ENCODE results near the gene SHBG. TPM values are rescaled to one million over a fixed set of nuclear protein-coding genes. Genes with fewer than 3 reads are reported as not detected.
A peak's percentile ranks its signal among the peaks of the same experiment; 100 is the strongest.

SHBG gene
- total and polyA plus RNA-seq, 10 of the 15 experiments (the other 5 are each of a cell fraction or from before 2014, with no cell fraction given): not detected

DNA sequence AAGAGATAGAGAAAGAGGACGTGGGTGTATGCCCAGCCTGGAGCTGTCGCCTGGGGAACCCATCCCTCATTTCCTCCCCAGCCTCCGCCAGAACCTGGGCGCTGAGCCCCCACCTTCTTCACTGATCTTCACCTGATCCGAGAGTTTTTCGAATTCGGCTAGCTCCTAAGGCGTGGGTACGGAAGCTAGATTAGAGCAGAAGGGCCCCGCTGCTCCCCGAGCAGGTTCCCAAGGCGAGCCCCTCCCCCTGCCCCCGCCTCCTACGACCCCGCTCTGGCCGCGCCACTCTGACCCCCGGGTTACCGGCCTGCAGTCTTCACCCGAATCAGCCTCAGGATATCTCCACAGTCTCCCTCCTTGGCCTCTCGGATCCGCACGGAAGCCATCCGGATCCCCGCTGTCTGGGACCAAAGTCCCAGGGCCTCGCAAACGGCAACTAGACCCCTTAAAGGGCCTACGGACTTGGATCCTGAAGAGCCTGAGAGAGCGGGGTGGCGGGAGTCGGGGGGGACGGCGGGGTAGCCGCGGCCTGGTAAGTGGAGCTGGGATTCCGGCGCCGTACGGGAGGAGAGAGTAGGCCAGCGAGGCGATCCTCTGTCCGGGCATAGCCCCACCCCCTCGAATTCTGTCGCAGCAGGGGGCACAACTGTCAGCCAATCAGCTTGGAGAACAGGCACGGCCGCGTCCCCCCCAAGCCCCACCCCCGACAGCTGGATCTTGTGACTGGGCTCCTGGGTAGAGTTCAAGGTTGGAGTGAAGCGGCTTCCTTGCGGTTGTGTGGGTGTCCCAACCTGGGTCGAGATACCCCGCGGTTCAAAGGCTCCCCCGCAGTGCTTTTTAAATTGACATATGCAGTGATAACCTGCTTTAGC lies 2.4 kb upstream of the SHBG start, which contains the start of gene SAT2 (continued):
- TF ChIP-seq, protein P1, sequence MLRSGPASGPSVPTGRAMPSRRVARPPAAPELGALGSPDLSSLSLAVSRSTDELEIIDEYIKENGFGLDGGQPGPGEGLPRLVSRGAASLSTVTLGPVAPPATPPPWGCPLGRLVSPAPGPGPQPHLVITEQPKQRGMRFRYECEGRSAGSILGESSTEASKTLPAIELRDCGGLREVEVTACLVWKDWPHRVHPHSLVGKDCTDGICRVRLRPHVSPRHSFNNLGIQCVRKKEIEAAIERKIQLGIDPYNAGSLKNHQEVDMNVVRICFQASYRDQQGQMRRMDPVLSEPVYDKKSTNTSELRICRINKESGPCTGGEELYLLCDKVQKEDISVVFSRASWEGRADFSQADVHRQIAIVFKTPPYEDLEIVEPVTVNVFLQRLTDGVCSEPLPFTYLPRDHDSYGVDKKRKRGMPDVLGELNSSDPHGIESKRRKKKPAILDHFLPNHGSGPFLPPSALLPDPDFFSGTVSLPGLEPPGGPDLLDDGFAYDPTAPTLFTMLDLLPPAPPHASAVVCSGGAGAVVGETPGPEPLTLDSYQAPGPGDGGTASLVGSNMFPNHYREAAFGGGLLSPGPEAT (IDR thresholded peaks at IDR 0.05; ENCODE audit: low read depth): peak; percentile 21; the same call in 1 of the 2 replicates
- TF ChIP-seq IKZF1 (conservative IDR thresholded peaks at IDR 0.05) (peak; percentile 50), NR2F1 (conservative IDR thresholded peaks at IDR 0.05) (peak; percentile 52), TCF7 (IDR thresholded peaks at IDR 0.05; ENCODE audit: borderline replicate concordance) (no peak), LARP7 (IDR thresholded peaks at IDR 0.05) (no peak), BHLHE40 (IDR thresholded peaks at IDR 0.05; ENCODE audit: borderline replicate concordance in 1 of 2, low read depth in 2 of 2, low read length in 1 of 2) (peak; percentile 61 to 67; a peak in 3 of 4 replicates), NFXL1 (IDR thresholded peaks at IDR 0.05; ENCODE audit: borderline replicate concordance) (no peak), JUND (IDR thresholded peaks at IDR 0.05; ENCODE audit: low read depth, low read length) (no peak), SUZ12 (IDR thresholded peaks at IDR 0.05; ENCODE audit: unreplicated experiment) (no peak), ZNF592 (IDR thresholded peaks at IDR 0.05) (no peak), NBN (IDR thresholded peaks at IDR 0.05) (no peak), POLR2AphosphoS2 (IDR thresholded peaks at IDR 0.05; ENCODE audit: low read depth, low read length) (no peak), MEF2A (IDR thresholded peaks at IDR 0.05; ENCODE audit: insufficient read depth, low read depth, low read length) (no peak), IKZF2 (IDR thresholded peaks at IDR 0.05) (peak; percentile 34 to 41; a peak in 3 of 4 replicates), PAX5 (IDR thresholded peaks at IDR 0.05; ENCODE audit: borderline replicate concordance, low read depth, low read length) (0 out of 2 replicates have a peak, but pooled peaks have one; percentile 31)
- TF ChIP-seq, protein P2, sequence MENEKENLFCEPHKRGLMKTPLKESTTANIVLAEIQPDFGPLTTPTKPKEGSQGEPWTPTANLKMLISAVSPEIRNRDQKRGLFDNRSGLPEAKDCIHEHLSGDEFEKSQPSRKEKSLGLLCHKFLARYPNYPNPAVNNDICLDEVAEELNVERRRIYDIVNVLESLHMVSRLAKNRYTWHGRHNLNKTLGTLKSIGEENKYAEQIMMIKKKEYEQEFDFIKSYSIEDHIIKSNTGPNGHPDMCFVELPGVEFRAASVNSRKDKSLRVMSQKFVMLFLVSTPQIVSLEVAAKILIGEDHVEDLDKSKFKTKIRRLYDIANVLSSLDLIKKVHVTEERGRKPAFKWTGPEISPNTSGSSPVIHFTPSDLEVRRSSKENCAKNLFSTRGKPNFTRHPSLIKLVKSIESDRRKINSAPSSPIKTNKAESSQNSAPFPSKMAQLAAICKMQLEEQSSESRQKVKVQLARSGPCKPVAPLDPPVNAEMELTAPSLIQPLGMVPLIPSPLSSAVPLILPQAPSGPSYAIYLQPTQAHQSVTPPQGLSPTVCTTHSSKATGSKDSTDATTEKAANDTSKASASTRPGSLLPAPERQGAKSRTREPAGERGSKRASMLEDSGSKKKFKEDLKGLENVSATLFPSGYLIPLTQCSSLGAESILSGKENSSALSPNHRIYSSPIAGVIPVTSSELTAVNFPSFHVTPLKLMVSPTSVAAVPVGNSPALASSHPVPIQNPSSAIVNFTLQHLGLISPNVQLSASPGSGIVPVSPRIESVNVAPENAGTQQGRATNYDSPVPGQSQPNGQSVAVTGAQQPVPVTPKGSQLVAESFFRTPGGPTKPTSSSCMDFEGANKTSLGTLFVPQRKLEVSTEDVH (IDR thresholded peaks at IDR 0.05; ENCODE audit: low read depth, partially characterized antibody): no peak
- TF ChIP-seq, protein P3, sequence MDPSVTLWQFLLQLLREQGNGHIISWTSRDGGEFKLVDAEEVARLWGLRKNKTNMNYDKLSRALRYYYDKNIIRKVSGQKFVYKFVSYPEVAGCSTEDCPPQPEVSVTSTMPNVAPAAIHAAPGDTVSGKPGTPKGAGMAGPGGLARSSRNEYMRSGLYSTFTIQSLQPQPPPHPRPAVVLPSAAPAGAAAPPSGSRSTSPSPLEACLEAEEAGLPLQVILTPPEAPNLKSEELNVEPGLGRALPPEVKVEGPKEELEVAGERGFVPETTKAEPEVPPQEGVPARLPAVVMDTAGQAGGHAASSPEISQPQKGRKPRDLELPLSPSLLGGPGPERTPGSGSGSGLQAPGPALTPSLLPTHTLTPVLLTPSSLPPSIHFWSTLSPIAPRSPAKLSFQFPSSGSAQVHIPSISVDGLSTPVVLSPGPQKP (IDR thresholded peaks at IDR 0.05; ENCODE audit: low read depth, low read length): no peak
- TF ChIP-seq, protein P4, sequence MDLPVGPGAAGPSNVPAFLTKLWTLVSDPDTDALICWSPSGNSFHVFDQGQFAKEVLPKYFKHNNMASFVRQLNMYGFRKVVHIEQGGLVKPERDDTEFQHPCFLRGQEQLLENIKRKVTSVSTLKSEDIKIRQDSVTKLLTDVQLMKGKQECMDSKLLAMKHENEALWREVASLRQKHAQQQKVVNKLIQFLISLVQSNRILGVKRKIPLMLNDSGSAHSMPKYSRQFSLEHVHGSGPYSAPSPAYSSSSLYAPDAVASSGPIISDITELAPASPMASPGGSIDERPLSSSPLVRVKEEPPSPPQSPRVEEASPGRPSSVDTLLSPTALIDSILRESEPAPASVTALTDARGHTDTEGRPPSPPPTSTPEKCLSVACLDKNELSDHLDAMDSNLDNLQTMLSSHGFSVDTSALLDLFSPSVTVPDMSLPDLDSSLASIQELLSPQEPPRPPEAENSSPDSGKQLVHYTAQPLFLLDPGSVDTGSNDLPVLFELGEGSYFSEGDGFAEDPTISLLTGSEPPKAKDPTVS (IDR thresholded peaks at IDR 0.05; ENCODE audit: low read depth, low read length): no peak
